Smooth muscle cell of the pulmonary artery (primary cell): ENCODE data around the gene PCDHGA4. TPM values are rescaled to one million over a fixed set of nuclear protein-coding genes. Genes with fewer than 3 reads are reported as not detected.

ENCODE experiments used
- total RNA-seq: library from RNA; depleted of rRNA; stranded (reverse); fragments of >200 nt; gene quantifications from 2 replicates; pipeline ENCODE4 v1.2.3, GENCODE V29; 2014

PCDHGA4 gene
- total RNA-seq, 1 donor from 2014 or later = 11.6 TPM

GRCh38 chr5:141397756-141398551 lies 43.1 kb downstream of the PCDHGA4 start, which contains the start of gene PCDHGB5:
PCDHGB5 (plus strand) TSS chr5:141397947; CDS start chr5:141398128, 181 bp downstream.

GRCh38 chr5:141402553-141403243 lies 47.9 kb downstream of the PCDHGA4 start, which contains the start of gene PCDHGA9:
PCDHGA9 (plus strand) TSS chr5:141402778; CDS start chr5:141402953, 175 bp downstream.

Other genes starting within 250 kb of the PCDHGA4 start
- 0.20 and 0.59 TPM in 2 replicates for gene PCDHB4, start 233.2 kb upstream of the PCDHGA4 start, total RNA-seq
- gene PCDHB5, start 219.8 kb upstream of the PCDHGA4 start, total RNA-seq = 0.36 and 2.2 TPM in 2 replicates
- 0.20 and 0.36 TPM in 2 replicates for gene PCDHB6, start 205.0 kb upstream of the PCDHGA4 start, total RNA-seq
- 0.33 and 1.1 TPM in 2 replicates for gene PCDHB7, start 182.4 kb upstream of the PCDHGA4 start, total RNA-seq
- gene PCDHB8, start 177.2 kb upstream of the PCDHGA4 start, total RNA-seq = 0.26 and 1.3 TPM in 2 replicates
- 0.50 and 0.59 TPM in 2 replicates for gene PCDHB16, start 172.6 kb upstream of the PCDHGA4 start, total RNA-seq
- 0.40 and 0.59 TPM in 2 replicates for gene PCDHB9, start 167.9 kb upstream of the PCDHGA4 start, total RNA-seq
- 0.79 and 1.4 TPM in 2 replicates for gene PCDHB10, start 162.7 kb upstream of the PCDHGA4 start, total RNA-seq
- 0.69 and 0.85 TPM in 2 replicates for gene PCDHB11, start 155.4 kb upstream of the PCDHGA4 start, total RNA-seq
- gene PCDHB12, start 146.3 kb upstream of the PCDHGA4 start, total RNA-seq = 0.26 and 0.46 TPM in 2 replicates
- 0.59 and 1.8 TPM in 2 replicates for gene PCDHB13, start 141.1 kb upstream of the PCDHGA4 start, total RNA-seq
- 1.6 and 2.1 TPM in 2 replicates for gene PCDHB14, start 131.7 kb upstream of the PCDHGA4 start, total RNA-seq
- gene PCDHB15, start 109.6 kb upstream of the PCDHGA4 start, total RNA-seq = 0.59 and 0.91 TPM in 2 replicates
- 0.13 and 0.26 TPM in 2 replicates for gene SLC25A2, start 51.0 kb upstream of the PCDHGA4 start, total RNA-seq
- 56.6 and 69.0 TPM in 2 replicates for gene TAF7, start 34.2 kb upstream of the PCDHGA4 start, total RNA-seq
- 1.2 and 1.4 TPM in 2 replicates for gene PCDHGA1, start 24.5 kb upstream of the PCDHGA4 start, total RNA-seq
- 2.8 and 4.2 TPM in 2 replicates for gene PCDHGA2, start 16.3 kb upstream of the PCDHGA4 start, total RNA-seq
- 0.79 and 3.0 TPM in 2 replicates for gene PCDHGA3, start 11.2 kb upstream of the PCDHGA4 start, total RNA-seq
- 2.2 and 3.8 TPM in 2 replicates for gene PCDHGB1, start 4.9 kb upstream of the PCDHGA4 start, total RNA-seq
- 3.2 and 3.9 TPM in 2 replicates for gene PCDHGB2, start 5.0 kb downstream of the PCDHGA4 start, total RNA-seq
- gene PCDHGA5, start 9.1 kb downstream of the PCDHGA4 start, total RNA-seq = 1.8 and 2.3 TPM in 2 replicates
- 7.8 and 8.1 TPM in 2 replicates for gene PCDHGB3, start 15.2 kb downstream of the PCDHGA4 start, total RNA-seq
- 5.3 and 6.7 TPM in 2 replicates for gene PCDHGA6, start 18.9 kb downstream of the PCDHGA4 start, total RNA-seq
- 6.9 and 10.3 TPM in 2 replicates for gene PCDHGA7, start 27.7 kb downstream of the PCDHGA4 start, total RNA-seq
- 26.1 and 54.1 TPM in 2 replicates for gene PCDHGB4, start 32.7 kb downstream of the PCDHGA4 start, total RNA-seq
- 4.0 and 4.3 TPM in 2 replicates for gene PCDHGA8, start 37.6 kb downstream of the PCDHGA4 start, total RNA-seq
- gene PCDHGB5, start 42.9 kb downstream of the PCDHGA4 start, total RNA-seq = 34.3 and 47.0 TPM in 2 replicates
- 5.2 and 5.5 TPM in 2 replicates for gene PCDHGA9, start 47.8 kb downstream of the PCDHGA4 start, total RNA-seq
- gene PCDHGB6, start 53.0 kb downstream of the PCDHGA4 start, total RNA-seq = 3.9 and 4.8 TPM in 2 replicates
- 8.3 and 9.4 TPM in 2 replicates for gene PCDHGA10, start 58.0 kb downstream of the PCDHGA4 start, total RNA-seq
- gene PCDHGB7, start 62.7 kb downstream of the PCDHGA4 start, total RNA-seq = 13.8 and 14.7 TPM in 2 replicates
- gene PCDHGA11, start 66.0 kb downstream of the PCDHGA4 start, total RNA-seq = 20.6 and 27.7 TPM in 2 replicates
- gene PCDHGA12, start 75.5 kb downstream of the PCDHGA4 start, total RNA-seq = 40.2 and 46.0 TPM in 2 replicates
- gene PCDHGC3, start 120.9 kb downstream of the PCDHGA4 start, total RNA-seq = 77.2 and 94.3 TPM in 2 replicates
- gene PCDHGC4, start 130.0 kb downstream of the PCDHGA4 start, total RNA-seq = 3.5 and 4.2 TPM in 2 replicates
- gene PCDHGC5, start 134.1 kb downstream of the PCDHGA4 start, total RNA-seq = 4.6 and 7.3 TPM in 2 replicates